Hypothalamus (tissue), 51 donors: ENCODE measurements around the gene C7orf57.

Experiments
- DNase-seq, 51 donors: peaks; one replicate each; lab custom pipeline; 2025; lab: John Stamatoyannopoulos, UW

The C7orf57 gene

DNA sequence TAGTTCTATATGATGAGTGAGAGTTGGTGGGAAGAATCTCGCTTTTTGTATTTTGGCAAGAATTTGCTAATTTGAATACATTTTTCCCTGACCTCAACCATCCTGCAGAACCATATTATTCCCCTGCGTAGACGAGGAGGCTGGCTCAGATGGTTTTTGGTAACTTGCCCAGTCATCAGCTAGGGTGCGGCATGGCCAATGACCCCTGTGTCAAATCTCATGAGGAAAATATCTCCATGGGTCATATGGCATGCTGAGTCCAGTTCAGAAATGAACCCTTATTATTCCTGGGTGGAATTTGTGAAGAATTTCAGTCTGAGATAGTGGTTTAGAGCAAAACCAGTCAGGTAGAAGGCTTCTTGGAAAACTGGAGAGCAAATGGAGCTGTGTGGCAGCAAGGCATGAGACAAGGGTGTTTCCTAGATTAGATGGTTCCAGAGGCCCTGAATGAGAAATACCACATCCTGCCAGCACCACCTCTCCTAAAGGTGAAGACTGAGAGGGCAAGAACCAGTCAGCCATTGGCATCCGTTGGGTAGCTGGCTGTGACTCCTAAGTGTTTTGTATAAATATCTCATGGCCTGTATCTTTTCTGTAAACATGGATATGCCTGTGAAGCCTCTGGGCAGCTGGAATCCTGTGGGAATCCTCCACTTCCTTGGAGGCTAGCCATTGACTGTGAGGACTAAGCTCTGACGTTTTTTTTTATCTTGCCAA, 47.9 kb downstream of the C7orf57 start:
- no peak for DNase-seq

DNA sequence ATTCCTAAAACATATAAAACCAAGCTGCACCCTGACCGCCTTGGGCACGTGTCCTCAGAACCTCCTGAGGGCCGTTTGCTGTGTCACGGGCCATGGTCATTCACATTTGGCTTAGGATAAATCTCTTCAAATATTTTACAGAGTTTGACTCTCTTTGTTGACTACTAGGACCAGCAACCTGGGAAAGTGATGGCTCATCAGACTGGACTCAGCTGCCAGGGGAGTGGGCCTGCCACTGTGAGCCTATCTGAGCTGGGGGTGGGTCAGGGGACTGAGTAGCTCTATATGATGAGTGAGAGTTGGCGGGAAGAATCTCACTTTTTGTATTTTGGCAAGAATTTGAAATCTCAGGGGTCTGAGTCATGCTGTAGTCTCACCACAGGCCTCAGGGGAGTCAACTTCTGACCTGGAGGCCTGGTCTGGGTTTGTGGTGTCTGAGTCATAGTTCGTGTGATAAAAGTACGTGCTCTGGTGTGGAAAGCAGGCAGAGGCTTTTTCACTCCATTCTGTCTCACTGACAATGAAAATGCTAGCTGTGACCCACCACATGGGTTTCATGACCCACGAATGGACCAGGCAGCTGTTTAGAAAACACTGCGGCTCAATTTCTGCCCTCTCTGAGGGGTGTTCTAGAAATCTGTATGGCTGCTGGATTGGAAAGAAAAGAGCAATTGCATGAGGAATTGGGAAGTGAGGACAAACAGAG, 49.5 kb downstream of the C7orf57 start:
- DNase-seq: no peak

DNA sequence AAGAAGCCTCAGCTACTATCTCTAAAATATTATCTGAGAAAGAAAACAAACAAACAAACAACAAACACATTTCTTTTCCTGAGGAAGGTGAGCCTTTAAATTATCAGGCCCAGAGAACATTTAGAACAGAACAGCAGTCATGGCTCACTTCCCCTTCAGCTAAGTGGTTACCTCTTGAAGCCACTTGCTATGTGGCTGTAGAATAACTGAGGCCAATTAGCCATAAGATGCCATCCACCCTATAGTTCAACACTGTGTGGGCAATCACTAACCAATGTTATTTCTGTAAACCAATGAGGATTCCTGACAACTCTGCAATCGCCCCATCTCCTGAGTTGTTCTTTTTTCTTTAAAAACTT, 50.1 kb downstream of the C7orf57 start:
- no peak for DNase-seq

DNA sequence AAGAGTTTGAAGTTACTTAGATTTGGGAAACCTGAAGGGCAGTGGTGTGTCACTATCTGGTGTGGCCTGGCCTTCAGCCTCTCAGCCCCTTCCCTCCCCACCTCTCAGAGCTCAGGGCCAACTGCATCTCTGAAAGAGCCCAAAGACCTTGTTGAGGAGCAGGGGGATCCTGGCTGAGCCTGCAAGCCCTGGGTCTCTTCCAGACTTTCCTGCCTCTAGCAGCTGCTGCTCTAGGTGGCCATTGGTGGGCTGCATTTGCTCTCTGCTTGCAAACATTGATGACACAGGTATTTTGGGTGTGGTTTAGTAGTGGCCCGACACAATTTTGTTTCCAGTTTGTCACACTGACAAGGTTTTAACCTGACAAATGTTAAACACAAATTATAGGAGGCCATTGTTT, 50.6 kb downstream of the C7orf57 start:
- no peak for DNase-seq

GRCh38 chr7:48087349-48087748, 52.0 kb downstream of the C7orf57 start:
- DNase-seq: no peak

GRCh38 chr7:48088559-48089045, 53.3 kb downstream of the C7orf57 start:
- DNase-seq: peak in 41 of 51 donors; percentile 16 to 78 (median 55)

DNA sequence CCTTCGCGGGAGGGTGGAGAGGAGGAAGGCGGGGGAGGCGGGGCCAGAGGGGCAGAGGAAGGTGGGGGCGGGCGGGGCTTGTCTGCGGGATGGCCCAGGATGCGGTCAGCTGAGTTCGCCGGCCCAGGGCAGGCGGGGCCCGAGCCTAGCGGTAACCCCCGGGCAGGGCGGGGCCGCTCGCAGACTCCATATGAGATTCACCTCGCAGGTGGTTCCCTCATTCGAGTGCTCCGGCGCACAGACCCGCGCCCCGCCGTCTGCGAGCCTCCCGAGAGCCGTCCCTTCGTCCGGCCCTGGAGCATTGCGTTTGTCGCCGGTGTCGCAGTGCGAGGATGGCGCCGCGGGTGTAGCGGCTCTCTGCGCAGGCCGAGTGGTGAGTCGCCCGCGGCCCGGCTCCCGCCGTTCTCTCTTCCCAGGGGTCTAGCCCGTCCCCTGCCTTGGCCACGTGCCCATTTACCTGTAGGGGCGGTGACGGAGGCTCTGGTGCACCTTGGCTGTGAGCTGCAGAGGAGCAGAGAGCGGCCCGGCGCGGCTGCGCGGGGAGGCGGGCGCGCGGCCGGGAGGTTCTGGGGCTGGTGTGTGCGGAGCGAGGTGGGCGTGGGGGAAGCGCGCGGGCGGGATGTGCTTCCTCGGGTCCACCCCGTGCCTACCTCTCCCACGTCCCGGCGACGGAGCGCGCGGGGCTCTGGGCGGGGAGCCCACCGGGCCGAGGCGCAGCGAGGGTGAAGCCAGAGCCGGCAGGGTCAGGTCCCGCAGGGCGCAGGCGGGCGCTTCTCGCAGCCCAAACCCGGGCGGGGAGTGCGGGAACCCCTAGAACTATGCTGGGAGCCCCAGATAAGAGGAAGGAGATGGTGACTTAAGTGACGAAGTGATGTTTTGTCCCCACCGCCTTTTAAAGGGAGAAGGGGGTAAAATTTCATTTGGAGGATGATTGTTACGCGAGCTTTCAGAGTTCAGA, 54.0 kb downstream of the C7orf57 start, which contains the start of gene UPP1:
TSS of gene UPP1 (plus strand) at position 220 of the 958 bp plus-strand sequence. CDS start 5,519 bp downstream, outside the sequence.
- DNase-seq: peak in 50 of 51 donors; percentile 23 to 88 (median 68)

DNA sequence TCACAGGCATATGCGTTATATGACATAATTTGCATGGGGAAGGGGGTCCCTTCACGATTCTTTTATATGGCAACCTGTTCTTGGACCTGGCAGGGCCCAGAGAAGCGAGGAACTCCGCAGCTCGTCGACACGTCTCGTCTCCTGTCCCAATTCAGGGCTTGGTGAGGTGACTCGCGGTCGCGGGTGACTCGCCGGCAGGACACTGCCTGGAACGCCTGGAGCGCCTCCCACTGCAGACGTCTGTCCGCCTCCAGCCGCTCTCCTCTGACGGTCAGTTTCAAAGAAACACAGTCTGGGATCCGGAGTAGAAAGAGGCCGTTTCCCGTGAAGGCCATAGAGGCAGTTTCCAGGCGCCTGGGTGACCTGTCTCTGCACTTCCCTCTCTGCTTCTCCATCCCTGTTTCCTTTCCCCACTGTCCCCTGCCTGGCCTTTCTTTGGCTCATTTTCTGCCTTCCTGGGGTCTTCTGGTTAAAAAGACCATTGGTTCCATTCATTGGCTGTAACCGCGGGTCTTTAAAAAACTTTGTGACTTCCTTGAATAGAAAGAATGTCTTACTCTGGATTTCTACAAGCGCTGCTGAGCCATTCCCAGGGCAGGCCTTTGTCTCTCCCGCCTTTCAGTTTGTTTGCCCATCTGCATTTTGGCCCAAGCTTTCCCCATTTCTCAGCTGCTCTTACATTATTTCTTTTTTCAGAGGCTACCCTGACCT, 54.9 kb downstream of the C7orf57 start:
- DNase-seq: peak in 26 of 51 donors; percentile 5 to 41 (median 20)

- no peak for DNase-seq
Observed at GRCh38 chr7:48091506-48092433, 56.4 kb downstream of the C7orf57 start.

GRCh38 chr7:48094861-48095293, 59.5 kb downstream of the C7orf57 start:
- DNase-seq: no peak

GRCh38 chr7:48096273-48096672, 60.9 kb downstream of the C7orf57 start:
- no peak for DNase-seq

DNA sequence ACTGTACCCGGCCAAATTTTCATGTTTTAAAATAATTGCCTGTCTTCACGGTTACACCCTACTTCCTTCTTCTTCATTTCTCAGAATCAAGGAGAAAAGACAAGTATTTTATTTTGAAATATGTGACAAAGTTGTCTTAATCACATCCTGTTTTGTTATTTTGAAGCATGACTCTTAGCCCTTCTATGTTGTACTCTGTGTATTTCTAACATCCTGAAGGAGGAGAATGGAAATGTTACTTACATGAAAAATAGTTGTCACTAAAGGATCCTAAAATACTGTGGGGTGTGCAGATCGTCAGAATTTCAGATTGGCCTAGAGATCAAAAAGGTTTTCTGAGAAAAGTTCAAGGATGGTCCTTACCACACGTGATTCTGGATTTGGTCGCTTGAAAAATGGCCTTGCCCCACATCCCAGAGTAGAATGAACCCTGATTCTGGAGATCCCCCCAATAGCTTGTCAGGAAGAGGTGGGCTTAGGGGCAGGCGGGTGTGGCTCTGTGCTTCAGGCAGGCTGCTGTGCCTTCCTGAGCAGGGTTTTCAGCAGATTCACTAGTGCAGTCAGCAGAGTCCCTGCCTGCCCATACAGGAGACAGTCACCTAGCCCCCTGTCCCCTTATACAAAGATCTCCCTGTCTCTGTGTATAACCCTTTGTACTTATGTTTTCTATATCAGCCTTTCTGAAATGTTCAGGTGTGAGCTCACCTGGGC, 62.3 kb downstream of the C7orf57 start:
- DNase-seq: no peak

DNA sequence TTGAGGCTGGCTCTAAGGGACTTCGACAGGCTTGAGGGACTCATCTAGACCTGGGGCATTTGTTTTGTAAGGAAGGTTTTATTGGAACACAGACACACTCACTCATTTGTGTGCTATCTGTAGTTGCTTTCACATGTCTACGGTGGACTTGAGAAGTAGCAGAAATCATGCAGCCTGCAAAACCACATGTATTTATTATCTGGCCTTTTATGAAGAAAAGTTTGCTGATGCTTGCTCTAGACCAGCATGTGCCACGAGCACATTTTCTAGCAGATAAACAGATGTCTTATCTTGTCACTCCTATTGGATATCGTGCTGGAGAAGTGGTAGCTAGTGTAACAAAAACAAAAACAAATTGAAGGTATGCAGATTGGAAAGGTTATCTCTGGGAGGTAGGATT, 63.5 kb downstream of the C7orf57 start:
- no peak for DNase-seq

- no peak for DNase-seq
Observed at GRCh38 chr7:48099781-48100180, 64.4 kb downstream of the C7orf57 start.

DNA sequence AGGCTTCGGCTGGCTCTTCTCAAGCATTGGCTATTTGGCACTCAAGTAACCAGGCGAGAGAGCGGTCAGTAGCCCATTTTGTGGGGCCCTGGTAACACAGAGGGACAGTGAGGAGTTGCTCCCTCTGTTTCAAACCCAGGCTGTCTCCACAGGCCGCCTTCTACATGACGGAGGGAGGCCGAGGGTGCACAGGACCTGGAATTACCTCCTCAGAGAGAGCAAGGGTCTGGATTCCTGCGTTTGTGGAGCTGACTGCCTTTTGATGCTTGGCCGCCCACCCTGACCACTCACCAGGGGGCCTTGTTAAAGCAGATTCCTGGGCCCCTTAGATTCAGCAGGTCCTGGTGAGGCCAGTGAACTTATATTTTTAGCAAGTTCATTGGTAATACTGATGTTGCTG, 66.0 kb downstream of the C7orf57 start:
- no peak for DNase-seq

- DNase-seq: no peak
Observed at GRCh38 chr7:48101968-48102367, 66.6 kb downstream of the C7orf57 start.

GRCh38 chr7:48102530-48102929, 67.2 kb downstream of the C7orf57 start:
- DNase-seq: no peak

- no peak for DNase-seq
Observed at GRCh38 chr7:48105045-48105444, 69.7 kb downstream of the C7orf57 start.
